HCT116 (cell line): ENCODE measurements around the gene ITGA11. TPM values are rescaled to one million over a fixed set of nuclear protein-coding genes. Genes with fewer than 3 reads are reported as not detected.

Experiments
- ATAC-seq: fragments of 200-7000 bp; cut with Tn5 transposase; 2 replicates; pipeline ENCODE4 v1.9.1; 2020; ENCODE audit warnings: mild to moderate bottlenecking, moderate library complexity
- BruUV-seq: library from RNA; stranded (reverse); fragments of 400-500 nt; replicated peaks from 2 replicates; lab custom pipeline; 2021; lab: Mats Ljungman, UMichigan
- CTCF ChIA-PET: fragments of 300-600 bp; sonication (Branson Sonifier 250); formaldehyde crosslinking; loops from one replicate; lab custom pipeline; 2021; ENCODE audit warnings: antibody characterized with exemption; lab: Charles Lee
- POLR2A ChIA-PET: fragments of 300-600, 350-600 bp; sonication (Branson Sonifier 250); formaldehyde crosslinking; loops from one replicate; lab custom pipeline; 2021; ENCODE audit warnings: antibody characterized with exemption; lab: Charles Lee
- RAD21 ChIA-PET, 2 experiments: fragments of 300-600 bp; sonication (Branson Sonifier 250); formaldehyde crosslinking; loops; one replicate each; lab custom pipeline; 2023; ENCODE audit warnings: low total read pairs in 2 of 2; ENCODE audit not compliant: uncharacterized antibody in 2 of 2, unreplicated experiment in 2 of 2, low non-redundant PET in 1 of 2; lab: Charles Lee
- DNase-seq: peaks from one replicate; pipeline ENCODE4 v3.0.0-alpha.2; 2010; ENCODE audit warnings: low read depth, low spot score
- H2AFZ ChIP-seq: fragments of 200-600 bp; shearing (Covaris generic), sonication (generic); 2 replicates; pipeline ENCODE4 v1.6.1; 2017; ENCODE audit warnings: low read depth, mixed run types, mixed read lengths, antibody characterized with exemption, low read length; ENCODE audit not compliant: poor library complexity, severe bottlenecking
- H3K27ac ChIP-seq: 2 replicates; pipeline ENCODE4 v1.5.1; 2012; ENCODE audit warnings: low read depth, low read length
- H3K27me3 ChIP-seq: fragments of 200-600 bp; sonication (generic); 2 replicates; pipeline ENCODE4 v1.6.1; 2016; ENCODE audit warnings: mixed run types, low read length, mixed read lengths; ENCODE audit not compliant: insufficient read depth
- H3K36me3 ChIP-seq, 2 experiments: fragments of 200-500 bp in 1 of 2; fragments of 200-600 bp in 1 of 2; sonication (Bioruptor generic) in 1 of 2; sonication (generic) in 1 of 2; 2 replicates each; pipeline versions ENCODE4 v1.5.1 to v1.6.1; 2014 to 2016; ENCODE audit warnings: low read length in 2 of 2, inconsistent platforms in 1 of 2, mixed read lengths in 1 of 2, mixed run types in 1 of 2; ENCODE audit not compliant: insufficient read depth in 2 of 2, control insufficient read depth in 1 of 2
- H3K4me1 ChIP-seq, 2 experiments: fragments of 200-600 bp in 1 of 2; sonication (generic) in 1 of 2; 2 replicates each; pipeline versions ENCODE4 v1.5.1 to v1.6.1; 2012 to 2017; ENCODE audit warnings: low read length in 2 of 2, inconsistent platforms in 1 of 2, mild to moderate bottlenecking in 1 of 2, mixed read lengths in 1 of 2, mixed run types in 1 of 2, moderate library complexity in 1 of 2; ENCODE audit not compliant: insufficient read depth in 2 of 2, control insufficient read depth in 1 of 2
- H3K4me2 ChIP-seq: fragments of 200-600 bp; sonication (generic); 2 replicates; pipeline ENCODE4 v1.6.1; 2017; ENCODE audit warnings: mixed run types, low read length, mixed read lengths
- H3K4me3 ChIP-seq, 2 experiments: fragments of 200-600 bp in 1 of 2; sonication (generic) in 1 of 2; replicated peaks in 1 of 2; 2 replicates each; pipeline ENCODE4 v1.5.1; 2011 to 2016; ENCODE audit warnings: low read length in 2 of 2, control low read depth in 1 of 2, low read depth in 1 of 2, mild to moderate bottlenecking in 1 of 2, mixed read lengths in 1 of 2, mixed run types in 1 of 2
- H3K79me2 ChIP-seq: fragments of 200-600 bp; sonication (generic); 2 replicates; pipeline ENCODE4 v1.6.1; 2017; ENCODE audit warnings: mild to moderate bottlenecking, mixed run types, low read length, moderate library complexity, mixed read lengths; ENCODE audit not compliant: insufficient read depth
- H3K9ac ChIP-seq: fragments of 200-600 bp; sonication (generic); 2 replicates; pipeline ENCODE4 v1.6.1; 2016; ENCODE audit warnings: low read length, mixed read lengths
- H3K9me2 ChIP-seq: fragments of 200-600 bp; sonication (generic), shearing (Covaris generic); 2 replicates; pipeline ENCODE4 v1.6.1; 2017; ENCODE audit warnings: mixed run types, mild to moderate bottlenecking, moderate library complexity; ENCODE audit not compliant: insufficient read depth
- H3K9me3 ChIP-seq, 2 experiments: fragments of 200-500 bp in 1 of 2; fragments of 200-600 bp in 1 of 2; sonication (Bioruptor generic) in 1 of 2; sonication (generic) in 1 of 2; 2 replicates each; pipeline ENCODE4 v1.6.1; 2014 to 2017; ENCODE audit warnings: low read length in 2 of 2, mixed read lengths in 2 of 2, inconsistent platforms in 1 of 2, low read depth in 1 of 2, mild to moderate bottlenecking in 1 of 2, mixed run types in 1 of 2, moderate library complexity in 1 of 2; ENCODE audit not compliant: control insufficient read depth in 1 of 2, insufficient read depth in 1 of 2
- H4K20me1 ChIP-seq: fragments of 200-600 bp; sonication (generic), shearing (Covaris generic); 2 replicates; pipeline ENCODE4 v1.6.1; 2017; ENCODE audit warnings: mixed run types, mild to moderate bottlenecking, moderate library complexity; ENCODE audit not compliant: insufficient read depth
- EGR1 ChIP-seq: IDR thresholded peaks from 2 replicates; pipeline ENCODE4 v1.6.1; 2012; ENCODE audit warnings: low read depth
- EZH2 ChIP-seq: fragments of 200-600 bp; sonication (generic); IDR thresholded peaks from 2 replicates; pipeline ENCODE4 v1.6.1; 2017; ENCODE audit warnings: antibody characterized with exemption, mixed run types
- RAD21 ChIP-seq: IDR thresholded peaks from 2 replicates; pipeline ENCODE4 v1.6.1; 2012; ENCODE audit warnings: low read depth, mild to moderate bottlenecking
- SIN3A ChIP-seq: IDR thresholded peaks from 2 replicates; pipeline ENCODE4 v1.6.1; 2012; ENCODE audit warnings: low read depth
- intact Hi-C: fragments of 100-400 bp; cut with micrococcal nuclease; formaldehyde crosslinking; loops from 2 replicates; pipeline ENCODE4 v1.10.0; 2022
- total RNA-seq: library from RNA; stranded (reverse); gene quantifications from one replicate; pipeline ENCODE4 v1.2.1, GENCODE V29; 2021; ENCODE audit not compliant: unreplicated experiment

ITGA11 gene
- total RNA-seq, 1 experiment from 2014 or later, result not detected

DNA sequence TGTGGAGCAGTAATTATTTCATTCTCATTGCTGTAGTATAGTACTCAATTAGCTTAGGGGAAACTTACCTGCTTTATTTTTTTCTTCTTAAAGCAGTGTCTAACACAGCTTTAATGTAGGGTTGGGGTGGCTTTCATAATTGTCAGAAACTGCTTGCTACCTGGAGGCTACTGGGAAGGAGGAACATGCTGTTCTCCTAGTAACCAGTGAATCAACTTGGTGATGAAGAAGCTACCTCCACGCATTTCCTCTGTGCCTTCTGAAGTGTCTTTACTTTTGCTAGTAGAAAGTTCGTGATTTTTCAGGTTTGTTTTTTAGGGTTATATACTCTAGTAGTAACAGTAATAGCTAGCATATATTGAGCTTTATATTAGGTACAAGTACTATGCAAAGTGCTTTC is 142.9 kb downstream of the ITGA11 start:
- Histone ChIP-seq H3K36me3 (peaks cover 19 to 38% of the 10 kb centered on the region in 2 experiments; a peak in 3 of 4 replicates), H3K4me2 (no peak overlapping the region), H3K4me3 (no peak overlapping the region), H3K27ac (no peak overlapping the region), H4K20me1 (peaks cover 7% of the 10 kb centered on the region; the same call in 1 of the 2 replicates), H3K9me3 (no peaks in the 10 kb centered on the region), H3K79me2 (peaks cover 98% of the 10 kb centered on the region), H3K9ac (no peak overlapping the region), H3K4me1 (no peaks in the 10 kb centered on the region), H2AFZ (no peak overlapping the region), H3K27me3 (no peaks in the 10 kb centered on the region), H3K9me2 (no peaks in the 10 kb centered on the region)
- ChIA-PET RAD21 (no interaction called here), CTCF (interaction anchor here (1.4 kb wide), 1 partner anchor 17 kb away, joined by 4 read pairs; no protein-coding TSS in a partner anchor), POLR2A (no interaction called here)
- intact Hi-C loops, result no loop called here
- TF ChIP-seq SIN3A, result no peak
- no peak for TF ChIP-seq EGR1
- no peak for TF ChIP-seq EZH2
- ATAC-seq, result no peak
- no TSS peak for BruUV-seq
- no peak for DNase-seq

DNA sequence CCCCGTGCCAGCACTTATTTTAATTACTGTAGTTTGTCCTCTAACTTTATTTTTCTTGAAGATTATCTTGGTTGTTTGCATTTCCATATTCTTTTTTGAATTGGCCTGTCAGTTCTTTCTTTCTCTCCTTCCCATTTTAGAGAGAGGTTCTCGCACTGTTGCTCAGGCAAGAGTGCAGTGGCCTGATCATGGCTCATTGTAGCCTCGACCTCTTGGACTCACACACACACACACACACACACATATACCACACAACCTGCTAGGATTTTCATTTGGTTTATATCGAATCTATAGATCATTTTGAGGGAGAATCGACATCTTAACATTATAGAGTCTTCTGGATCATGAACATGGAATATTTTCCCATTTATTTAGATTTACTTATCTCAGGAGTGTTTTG is 145.7 kb downstream of the ITGA11 start:
- Histone ChIP-seq H4K20me1 (peaks cover 7% of the 10 kb centered on the region; the same call in 1 of the 2 replicates), H3K4me1 (0 out of 4 replicates have a peak, but pooled peaks cover 0 to 2% of the 10 kb centered on the region in 2 experiments), H3K4me3 (no peak overlapping the region), H2AFZ (no peak overlapping the region), H3K27ac (no peak overlapping the region), H3K79me2 (peaks cover 100% of the 10 kb centered on the region), H3K9ac (no peak overlapping the region), H3K4me2 (no peak overlapping the region), H3K36me3 (peaks cover 11 to 30% of the 10 kb centered on the region in 2 experiments; a peak in 3 of 4 replicates), H3K27me3 (no peaks in the 10 kb centered on the region), H3K9me3 (no peaks in the 10 kb centered on the region), H3K9me2 (no peaks in the 10 kb centered on the region)
- ChIA-PET POLR2A (no interaction called here), RAD21 (no interaction called here), CTCF (no interaction called here)
- DNase-seq (no peak), ATAC-seq (no peak)
- no peak for TF ChIP-seq RAD21
- no peak for TF ChIP-seq EGR1
- no TSS peak for BruUV-seq
- intact Hi-C loops, result no loop called here
